Esophagus mucosa (tissue), 1 donor: ENCODE data around the gene DLEC1. TPM values are rescaled to one million over a fixed set of nuclear protein-coding genes. Genes with fewer than 3 reads are reported as not detected.
"Not testable (repeated sequence)": the region's sequence is repeated elsewhere in the genome, so short reads cannot be mapped to it uniquely, and the experiment has no call there.

ENCODE experiments used
- ATAC-seq: fragments of 200-7000 bp; cut with Tn5 transposase; one replicate; pipeline ENCODE4 v1.9.1; 2020
- total RNA-seq: library from RNA; stranded (reverse); gene quantifications from one replicate; pipeline ENCODE4 v1.2.4, GENCODE V29; 2023
- donor health status: DM: yes; HTN: yes; CAD: no.

DLEC1 gene
- total RNA-seq, 1 donor from 2014 or later, result 0.08 TPM

GRCh38 chr3:38020342-38020726, 18.7 kb upstream of the DLEC1 start:
- no peak for ATAC-seq

GRCh38 chr3:38021196-38021595, 17.8 kb upstream of the DLEC1 start:
- no peak for ATAC-seq

GRCh38 chr3:38022301-38022700, 16.7 kb upstream of the DLEC1 start:
- ATAC-seq, result no peak

- no peak for ATAC-seq
These were observed 15.9 kb upstream of the DLEC1 start for GRCh38 chr3:38022896-38023709.

- ATAC-seq, result no peak
These were observed 12.2 kb upstream of the DLEC1 start for GRCh38 chr3:38026856-38027255.

- no peak for ATAC-seq
These were observed 11.2 kb upstream of the DLEC1 start for GRCh38 chr3:38027466-38028465.

- ATAC-seq, result peak; percentile 10
These were observed 10.2 kb upstream of the DLEC1 start for GRCh38 chr3:38028621-38029361.

- peak; percentile 38 for ATAC-seq
These were observed 9.4 kb upstream of the DLEC1 start, which contains the start of gene PLCD1 for GRCh38 chr3:38029400-38030125. Gene PLCD1, minus strand, starts transcription at chr3:38029642. Its CDS starts 103 bp downstream, at chr3:38029539.

GRCh38 chr3:38030126-38031021, 8.6 kb upstream of the DLEC1 start:
- peak; percentile 45 for ATAC-seq

GRCh38 chr3:38031022-38031994, 7.7 kb upstream of the DLEC1 start:
- peak; percentile 86 for ATAC-seq

- ATAC-seq, result no peak
These were observed 6.6 kb upstream of the DLEC1 start for GRCh38 chr3:38032328-38032865.

- ATAC-seq, result not testable (repeated sequence)
These were observed 5.4 kb upstream of the DLEC1 start for GRCh38 chr3:38033586-38033985.

GRCh38 chr3:38034335-38034734, 4.7 kb upstream of the DLEC1 start:
- not testable (repeated sequence) for ATAC-seq

- ATAC-seq, result no peak
These were observed 2.7 kb upstream of the DLEC1 start for GRCh38 chr3:38036286-38036685.

GRCh38 chr3:38036906-38037305, 2.1 kb upstream of the DLEC1 start:
- ATAC-seq, result no peak

- no peak for ATAC-seq
These were observed 529 bp upstream of the DLEC1 start for GRCh38 chr3:38038447-38038911.

- ATAC-seq, result peak; percentile 75
These were observed 872 bp downstream of the DLEC1 start for GRCh38 chr3:38039899-38040261.

- no peak for ATAC-seq
These were observed 1.4 kb downstream of the DLEC1 start for GRCh38 chr3:38040401-38040800.

- ATAC-seq, result no peak
These were observed 4.5 kb downstream of the DLEC1 start for GRCh38 chr3:38043486-38043885.
